ENCODE results near the gene BTBD9. TPM values are rescaled to one million over a fixed set of nuclear protein-coding genes. Genes with fewer than 3 reads are reported as not detected.

Gene BTBD9
- total and polyA plus RNA-seq, 2 donors (not counting 1 experiment from before 2014, with no cell fraction given), result 4.1 to 48.9 TPM

GRCh38 chr6:38273325-38273724 lies 366.4 kb downstream of the BTBD9 start:
- Histone ChIP-seq H3K9ac (ENCODE audit: low read length) (no peak overlapping the region), H3K9me3 (ENCODE audit: control extremely low read depth in 1 of 3, control insufficient read depth in 2 of 3, insufficient read depth in 1 of 3, low read length in 2 of 3) (no peaks in the 10 kb centered on the region), H3K4me1 (ENCODE audit: control insufficient read depth in 2 of 2, insufficient read depth in 2 of 2, low read length in 2 of 2) (no peaks in the 10 kb centered on the region), H2AFZ (ENCODE audit: insufficient read depth, low read depth, low read length, poor library complexity, severe bottlenecking) (no peak overlapping the region), H3K4me2 (replicated peaks; ENCODE audit: low read depth, low read length, poor library complexity, severe bottlenecking) (no peak overlapping the region), H3K79me2 (ENCODE audit: control insufficient read depth, insufficient read depth, low read length) (no peaks in the 10 kb centered on the region), H3K36me3 (replicated peaks in 1 of 2; ENCODE audit: control extremely low read depth in 1 of 2, control insufficient read depth in 1 of 2, extremely low read depth in 1 of 2, insufficient read depth in 2 of 2, low read length in 1 of 2) (peaks cover 0 to 2% of the 10 kb centered on the region in 2 experiments), H3K27me3 (replicated peaks in 1 of 4; ENCODE audit: control extremely low read depth in 1 of 4, control insufficient read depth in 3 of 4, insufficient read depth in 4 of 4, low read length in 3 of 4) (no peaks in the 10 kb centered on the region), H3K27ac (ENCODE audit: low read length in 2 of 2) (no peak overlapping the region), H4K20me1 (ENCODE audit: control insufficient read depth, insufficient read depth, low read length, poor library complexity, severe bottlenecking) (no peaks in the 10 kb centered on the region), H3K4me3 (ENCODE audit: control extremely low read depth in 1 of 5, extremely low read depth in 1 of 5, insufficient read depth in 1 of 5, low read depth in 2 of 5, low read length in 4 of 5) (no peak overlapping the region)
- H3K9me3 Mint-ChIP-seq (ENCODE audit: insufficient read depth), result no peaks in the 10 kb centered on the region
- DNase-seq, result no peak
- intact Hi-C loops (cut with micrococcal nuclease), result no loop called here
- no peak overlapping the region for H3K27ac Mint-ChIP-seq
- TF ChIP-seq EZH2 (IDR thresholded peaks at IDR 0.05; ENCODE audit: borderline replicate concordance, insufficient read depth, low read depth, low read length, poor library complexity, severe bottlenecking) (no peak), CTCF (IDR thresholded peaks at IDR 0.05) (no peak)
- CTCF ChIA-PET, result no interaction called here
- POLR2A ChIA-PET, result no interaction called here
- H3K4me1 Mint-ChIP-seq, result no peaks in the 10 kb centered on the region
- H3K4me3 Mint-ChIP-seq, result no peak overlapping the region
- H3K27me3 Mint-ChIP-seq, result no peaks in the 10 kb centered on the region
- no CpG with 5 or more reads among the region's 1 CpG for WGBS (ENCODE audit: insufficient coverage)
- ATAC-seq (ENCODE audit: low read depth), result no peak

- H3K27ac ChIP-seq (ENCODE audit: low read length in 2 of 2), result no peak overlapping the region
- H3K9ac ChIP-seq (ENCODE audit: low read length), result no peak overlapping the region
- WGBS (ENCODE audit: insufficient coverage), result no CpG with 5 or more reads among the region's 1 CpG
- ATAC-seq (ENCODE audit: low read depth), result no peak
- DNase-seq, result no peak
- H2AFZ ChIP-seq (ENCODE audit: insufficient read depth, low read depth, low read length, poor library complexity, severe bottlenecking), result no peak overlapping the region
- H3K36me3 ChIP-seq (replicated peaks in 1 of 2; ENCODE audit: control extremely low read depth in 1 of 2, control insufficient read depth in 1 of 2, extremely low read depth in 1 of 2, insufficient read depth in 2 of 2, low read length in 1 of 2), result peaks cover 0 to 2% of the 10 kb centered on the region in 2 experiments
- H4K20me1 ChIP-seq (ENCODE audit: control insufficient read depth, insufficient read depth, low read length, poor library complexity, severe bottlenecking), result no peaks in the 10 kb centered on the region
- H3K4me3 Mint-ChIP-seq, result no peak overlapping the region
- H3K4me3 ChIP-seq (ENCODE audit: control extremely low read depth in 1 of 5, extremely low read depth in 1 of 5, insufficient read depth in 1 of 5, low read depth in 2 of 5, low read length in 4 of 5), result no peak overlapping the region
- intact Hi-C loops (cut with micrococcal nuclease), result no loop called here
- H3K9me3 ChIP-seq (ENCODE audit: control extremely low read depth in 1 of 3, control insufficient read depth in 2 of 3, insufficient read depth in 1 of 3, low read length in 2 of 3), result no peaks in the 10 kb centered on the region
- no peak overlapping the region for H3K27ac Mint-ChIP-seq
- ChIA-PET CTCF (interaction anchor here (0.6 kb wide), 1 partner anchor 616 kb away, joined by 3 read pairs; no protein-coding TSS in a partner anchor), POLR2A (no interaction called here)
- no peaks in the 10 kb centered on the region for H3K27me3 Mint-ChIP-seq
- no peaks in the 10 kb centered on the region for H3K79me2 ChIP-seq (ENCODE audit: control insufficient read depth, insufficient read depth, low read length)
- H3K4me1 ChIP-seq (ENCODE audit: control insufficient read depth in 2 of 2, insufficient read depth in 2 of 2, low read length in 2 of 2), result no peaks in the 10 kb centered on the region
- H3K27me3 ChIP-seq (replicated peaks in 1 of 4; ENCODE audit: control extremely low read depth in 1 of 4, control insufficient read depth in 3 of 4, insufficient read depth in 4 of 4, low read length in 3 of 4), result no peaks in the 10 kb centered on the region
- TF ChIP-seq EZH2 (IDR thresholded peaks at IDR 0.05; ENCODE audit: borderline replicate concordance, insufficient read depth, low read depth, low read length, poor library complexity, severe bottlenecking), result no peak
- no peak for TF ChIP-seq CTCF (IDR thresholded peaks at IDR 0.05)
- H3K4me2 ChIP-seq (replicated peaks; ENCODE audit: low read depth, low read length, poor library complexity, severe bottlenecking), result no peak overlapping the region
- H3K9me3 Mint-ChIP-seq (ENCODE audit: insufficient read depth), result no peaks in the 10 kb centered on the region
- H3K4me1 Mint-ChIP-seq, result no peaks in the 10 kb centered on the region
Measured at GRCh38 chr6:38272222-38272621, 367.5 kb downstream of the BTBD9 start.

Data from B cell (primary cell).